GM12878 (cell line): ENCODE data around the gene ERVFRD-1. TPM values are rescaled to one million over a fixed set of nuclear protein-coding genes. Genes with fewer than 3 reads are reported as not detected.

Source experiments
- ATAC-seq: fragments of 200-7000 bp; cut with Tn5 transposase; 3 replicates; pipeline ENCODE4 v1.9.1; 2020; ENCODE audit warnings: mild to moderate bottlenecking, moderate library complexity
- BruUV-seq: library from RNA; stranded (reverse); fragments of 400-500 nt; replicated peaks from 2 replicates; lab custom pipeline; 2021; lab: Mats Ljungman, UMichigan
- CTCF ChIA-PET: fragments of 300-600 bp; sonication (Branson Sonifier 250); formaldehyde crosslinking; extraction: SDS; loops from one replicate; lab custom pipeline; 2021; ENCODE audit warnings: inconsistent platforms; lab: Yijun Ruan, JAX
- POLR2A ChIA-PET: fragments of 350-600 bp; formaldehyde crosslinking; extraction: SDS; loops from one replicate; lab custom pipeline; 2021; ENCODE audit warnings: inconsistent platforms; lab: Charles Lee
- RAD21 ChIA-PET: fragments of 300-600 bp; sonication (Branson Sonifier 250); formaldehyde crosslinking; loops from one replicate; lab custom pipeline; 2023; ENCODE audit warnings: antibody characterized with exemption; ENCODE audit not compliant: unreplicated experiment; lab: Charles Lee
- SMC1A ChIA-PET: fragments of 300-600 bp; sonication (Branson Sonifier 250); formaldehyde crosslinking; loops from one replicate; lab custom pipeline; 2023; ENCODE audit not compliant: unreplicated experiment, uncharacterized antibody; lab: Charles Lee
- DNase-seq: peaks from one replicate; pipeline ENCODE4 v3.0.0-alpha.2; 2011; ENCODE audit warnings: low read depth, low spot score
- FAIRE-seq: peaks from 3 replicates; lab custom pipeline; 2011; peaks lifted over from hg19 to GRCh38; lab: Jason Lieb, UNC
- H2AFZ ChIP-seq: 2 replicates; pipeline ENCODE4 v1.6.0; 2011; ENCODE audit warnings: low read depth, low read length, control low read depth; ENCODE audit not compliant: control insufficient read depth
- H3K27ac ChIP-seq: 2 replicates; pipeline ENCODE4 v1.5.1; 2011; ENCODE audit warnings: control low read depth; ENCODE audit not compliant: control insufficient read depth, insufficient read depth
- H3K27me3 ChIP-seq, 2 experiments: replicated peaks in 1 of 2; 2 replicates each; pipeline versions ENCODE4 v1.6.0 to v1.6.1; 2011; ENCODE audit warnings: low read length in 1 of 2; ENCODE audit not compliant: control insufficient read depth in 2 of 2, insufficient read depth in 2 of 2
- H3K36me3 ChIP-seq, 2 experiments: 2 replicates each; pipeline ENCODE4 v1.5.1; 2011; ENCODE audit warnings: low read length in 1 of 2; ENCODE audit not compliant: control insufficient read depth in 2 of 2, insufficient read depth in 2 of 2
- H3K4me1 ChIP-seq: 2 replicates; pipeline ENCODE4 v1.6.1; 2011; ENCODE audit warnings: mild to moderate bottlenecking, low read length, moderate library complexity, mixed read lengths; ENCODE audit not compliant: control insufficient read depth, insufficient read depth
- H3K4me2 ChIP-seq: 2 replicates; pipeline ENCODE4 v1.6.0; 2011; ENCODE audit warnings: control low read depth; ENCODE audit not compliant: control insufficient read depth, insufficient read depth
- H3K4me3 ChIP-seq: fragments of 200-600 bp; sonication (generic); 2 replicates; pipeline ENCODE4 v1.5.1; 2016
- H3K79me2 ChIP-seq: 2 replicates; pipeline ENCODE4 v1.6.0; 2011; ENCODE audit warnings: low read length; ENCODE audit not compliant: control insufficient read depth, insufficient read depth
- H3K9ac ChIP-seq: 2 replicates; pipeline ENCODE4 v1.8.0; 2011; ENCODE audit warnings: low read length, control low read depth, mixed read lengths; ENCODE audit not compliant: control insufficient read depth, insufficient read depth
- H3K9me3 ChIP-seq: replicated peaks from 3 replicates; pipeline ENCODE4 v1.5.1; 2011; ENCODE audit warnings: mild to moderate bottlenecking, low read length; ENCODE audit not compliant: control insufficient read depth, insufficient read depth
- H4K20me1 ChIP-seq: 2 replicates; pipeline ENCODE4 v1.6.0; 2011; ENCODE audit not compliant: control insufficient read depth, insufficient read depth
- EGR1 ChIP-seq, 2 experiments: IDR thresholded peaks; 1 replicate in 1 of 2; 2 replicates in 1 of 2; pipeline ENCODE4 v1.6.1; 2011 to 2012; ENCODE audit warnings: low read depth in 2 of 2, low read length in 2 of 2, borderline replicate concordance in 1 of 2, mild to moderate bottlenecking in 1 of 2, moderate library complexity in 1 of 2
- FOXK2 ChIP-seq: fragments of 450-650 bp; IDR thresholded peaks from 2 replicates; pipeline ENCODE4 v1.6.1; 2017; ENCODE audit warnings: mild to moderate bottlenecking, moderate library complexity
- LARP7 ChIP-seq: fragments of 450-650 bp; IDR thresholded peaks from 2 replicates; pipeline ENCODE4 v1.6.1; 2017; ENCODE audit warnings: mild to moderate bottlenecking
- MAX ChIP-seq: IDR thresholded peaks from 2 replicates; pipeline ENCODE4 v1.6.1; 2012; ENCODE audit warnings: low read depth, low read length, improper control_type of control experiment
- PAX5 ChIP-seq: IDR thresholded peaks from 2 replicates; pipeline ENCODE4 v1.6.1; 2011; ENCODE audit warnings: low read depth, low read length, borderline replicate concordance
- POLR2AphosphoS2 ChIP-seq: IDR thresholded peaks from 2 replicates; pipeline ENCODE4 v1.6.1; 2011; ENCODE audit warnings: low read depth, mild to moderate bottlenecking, low read length, improper control_type of control experiment, moderate library complexity
- RAD51 ChIP-seq: fragments of 450-650 bp; IDR thresholded peaks from 2 replicates; pipeline ENCODE4 v1.6.1; 2016; ENCODE audit warnings: moderate library complexity, mild to moderate bottlenecking, inconsistent platforms
- SP1 ChIP-seq: IDR thresholded peaks from one replicate; pipeline ENCODE4 v1.6.1; 2011; ENCODE audit warnings: low read depth, low read length
- SUZ12 ChIP-seq: fragments of 200-600 bp; sonication (generic); IDR thresholded peaks from one replicate; pipeline ENCODE4 v1.6.1; 2018; ENCODE audit warnings: antibody characterized with exemption, mild to moderate bottlenecking; ENCODE audit not compliant: unreplicated experiment
- TBL1XR1 ChIP-seq: IDR thresholded peaks from 2 replicates; pipeline ENCODE4 v1.6.1; 2012; ENCODE audit warnings: low read depth, low read length, improper control_type of control experiment
- WGBS: methylation state at CpG from one replicate; pipeline ENCODE4 v1.1.6; 2016; ENCODE audit warnings: low lambda C conversion rate; ENCODE audit not compliant: insufficient replicate concordance, insufficient coverage; ENCODE audit errors: missing lambda C conversion rate; 5-methylcytosine and 5-hydroxymethylcytosine counted together
- in situ Hi-C: fragments of 300-500 bp; cut with MboI; formaldehyde crosslinking; loops from 9 replicates; pipeline ENCODE4 v1.14.3; 2018; ENCODE audit warnings: mixed read lengths
- intact Hi-C: fragments of 100-400 bp; cut with micrococcal nuclease; formaldehyde crosslinking; loops from one replicate; pipeline ENCODE4 v1.14.2; 2022; ENCODE audit not compliant: unreplicated experiment
- polyA plus RNA-seq, 11 experiments: library from polyadenylated mRNA; depleted of rRNA in 4 of 11; unstranded in 6 of 11; stranded (reverse) in 5 of 11; fragments of >200 nt; fragmentation: Nextera tagmentation in 4 of 11; fragmentation: Illumina TruSeq in 1 of 11; extraction: Ambion mirVana in 4 of 11; extraction: Trizol in 1 of 11; gene quantifications; 1 replicate in 1 of 11; 2 replicates in 10 of 11; pipeline versions ENCODE4 v1.2.1 to v1.2.3, GENCODE V29; 2011 to 2016; ENCODE audit warnings: inconsistent platforms in 2 of 11, missing spikeins in 2 of 11, low read depth in 1 of 11
- total RNA-seq, 4 experiments: library from RNA; depleted of rRNA in 3 of 4; stranded (reverse); fragments of >200 nt in 3 of 4; fragmentation: Illumina TruSeq in 1 of 4; extraction: Trizol in 1 of 4; gene quantifications; 2 replicates each; pipeline versions ENCODE4 v1.2.1 to v1.2.3, GENCODE V29; 2013 to 2021

The ERVFRD-1 gene
- total and polyA plus RNA-seq, 10 of the 15 experiments (the other 5 are each of a cell fraction or from before 2014, with no cell fraction given), result 0.03 to 0.11 (median 0.07) TPM; not detected in 7

GRCh38 chr6:11113038-11113437, 1.5 kb upstream of the ERVFRD-1 start:
- in situ Hi-C loops, result no loop called here
- H3K4me1 ChIP-seq, result no peaks in the 10 kb centered on the region
- ChIA-PET POLR2A (no interaction called here), RAD21 (no interaction called here), CTCF (interaction anchor here (0.6 to 1.1 kb wide), 2 partner anchors 13 to 1187 kb away, joined by 3 to 4 read pairs; no protein-coding TSS in a partner anchor), SMC1A (no interaction called here)
- intact Hi-C loops, result no loop called here
- FAIRE-seq (no peak), DNase-seq (no peak), ATAC-seq (no peak)
- H3K4me2 ChIP-seq, result no peak overlapping the region
- H2AFZ ChIP-seq, result no peak overlapping the region
- H3K4me3 ChIP-seq, result no peak overlapping the region
- H3K36me3 ChIP-seq, result no peaks in the 10 kb centered on the region
- H4K20me1 ChIP-seq, result no peaks in the 10 kb centered on the region
- H3K9me3 ChIP-seq, result no peaks in the 10 kb centered on the region
- no TSS peak for BruUV-seq
- H3K9ac ChIP-seq, result no peak overlapping the region
- no peak overlapping the region for H3K27ac ChIP-seq
- H3K79me2 ChIP-seq, result peaks cover 22% of the 10 kb centered on the region
- WGBS, result 99% methylated on average over 4 of the region's 4 CpGs
- no peaks in the 10 kb centered on the region for H3K27me3 ChIP-seq
- TF ChIP-seq RAD51, result no peak
- no peak for TF ChIP-seq PAX5
- TF ChIP-seq EGR1 (IDR thresholded peaks at IDR 0.05; ENCODE audit: borderline replicate concordance in 1 of 2, low read depth in 2 of 2, low read length in 2 of 2), result no peak
- TF ChIP-seq FOXK2, result no peak
- no peak for TF ChIP-seq SP1
- no peak for TF ChIP-seq LARP7
- TF ChIP-seq POLR2AphosphoS2, result no peak
- no peak for TF ChIP-seq MAX
- TF ChIP-seq TBL1XR1, result no peak
- TF ChIP-seq SUZ12, result no peak
